Lower leg skin (tissue), 4 donors: ENCODE measurements around the gene ARHGAP8. TPM values are rescaled to one million over a fixed set of nuclear protein-coding genes. Genes with fewer than 3 reads are reported as not detected.

ENCODE experiments used
- DNase-seq, 2 donors: peaks; one replicate each; pipeline ENCODE4 v3.0.0-alpha.2; 2019; ENCODE audit warnings: low spot score in 2 of 2
- H3K4me3 ChIP-seq: fragments of 200-600 bp; sonication (generic); 2 replicates; pipeline ENCODE4 v1.5.1; 2017; ENCODE audit warnings: mild to moderate bottlenecking, low read depth; ENCODE audit not compliant: poor library complexity, severe bottlenecking
- CTCF ChIP-seq, 3 donors: fragments of 450-650 bp; IDR thresholded peaks; one replicate each; pipeline ENCODE4 v1.5.1; 2016; ENCODE audit warnings: antibody characterized with exemption in 3 of 3, mild to moderate bottlenecking in 3 of 3, moderate library complexity in 2 of 3
- POLR2A ChIP-seq, 2 donors: fragments of 450-650 bp; IDR thresholded peaks; one replicate each; pipeline ENCODE4 v1.6.1; 2016 to 2017; ENCODE audit warnings: antibody characterized with exemption in 2 of 2, mild to moderate bottlenecking in 1 of 2, moderate library complexity in 1 of 2
- WGBS, 2 donors: methylation state at CpG; one replicate each; pipeline ENCODE4 v1.1.5; 2018; 5-methylcytosine and 5-hydroxymethylcytosine counted together
- intact Hi-C: fragments of 100-400 bp; cut with DNase I; formaldehyde crosslinking; loops from one replicate; pipeline ENCODE4 v1.15.0; 2023; ENCODE audit warnings: low total_unique reads
- total RNA-seq, 4 donors: library from RNA; depleted of rRNA; stranded (reverse); fragments of >200 nt; gene quantifications; one replicate each; pipeline ENCODE4 v1.1.0, GENCODE V29; 2016

The ARHGAP8 gene
- total RNA-seq, 4 donors from 2014 or later, result 2.9 to 3.4 (median 3.2) TPM

GRCh38 chr22:44777364-44777755, 25.0 kb downstream of the ARHGAP8 start:
- WGBS, 2 donors, result 84 to 88% methylated on average over 2 of the region's 2 CpGs
- DNase-seq, result no peak
- no peak overlapping the region for H3K4me3 ChIP-seq
- TF ChIP-seq POLR2A (IDR thresholded peaks at IDR 0.05), result no peak
- intact Hi-C loops, result no loop called here

- TF ChIP-seq CTCF (IDR thresholded peaks at IDR 0.05) (no peak), POLR2A (IDR thresholded peaks at IDR 0.05) (no peak)
- DNase-seq, result no peak
- WGBS, 2 donors, result 74 to 84% methylated on average over 17 of the region's 17 CpGs
- intact Hi-C loops, result no loop called here
- H3K4me3 ChIP-seq, result no peak overlapping the region
Measured at GRCh38 chr22:44780876-44781449, 28.6 kb downstream of the ARHGAP8 start.

GRCh38 chr22:44782363-44782963, 30.1 kb downstream of the ARHGAP8 start:
- DNase-seq, result peak in 1 of 2 donors; percentile 25
- TF ChIP-seq CTCF (IDR thresholded peaks at IDR 0.05) (no peak), POLR2A (IDR thresholded peaks at IDR 0.05) (no peak)
- no peak overlapping the region for H3K4me3 ChIP-seq
- WGBS, 2 donors, result 49 to 54% methylated on average over 17 of the region's 17 CpGs
- intact Hi-C loops, result no loop called here

GRCh38 chr22:44783091-44783490, 30.7 kb downstream of the ARHGAP8 start:
- TF ChIP-seq CTCF (IDR thresholded peaks at IDR 0.05) (no peak), POLR2A (IDR thresholded peaks at IDR 0.05) (no peak)
- no peak overlapping the region for H3K4me3 ChIP-seq
- intact Hi-C loops, result no loop called here
- 79 to 80% methylated on average over 9 to 10 of the region's 10 CpGs for WGBS, 2 donors
- no peak for DNase-seq

GRCh38 chr22:44783581-44783980, 31.2 kb downstream of the ARHGAP8 start:
- 62 to 70% methylated on average over 14 of the region's 14 CpGs for WGBS, 2 donors
- no peak for TF ChIP-seq CTCF (IDR thresholded peaks at IDR 0.05)
- no peak for TF ChIP-seq POLR2A (IDR thresholded peaks at IDR 0.05)
- intact Hi-C loops, result no loop called here
- DNase-seq, result no peak
- no peak overlapping the region for H3K4me3 ChIP-seq

- no peak for TF ChIP-seq POLR2A (IDR thresholded peaks at IDR 0.05)
- TF ChIP-seq CTCF (IDR thresholded peaks at IDR 0.05), result no peak
- H3K4me3 ChIP-seq, result no peak overlapping the region
- intact Hi-C loops, result no loop called here
- 89 to 90% methylated on average over 23 of the region's 23 CpGs for WGBS, 2 donors
- DNase-seq, result no peak
Measured at GRCh38 chr22:44786136-44786535, 33.8 kb downstream of the ARHGAP8 start.
